ENCODE measurements around the gene LYZL6. TPM values are rescaled to one million over a fixed set of nuclear protein-coding genes. Genes with fewer than 3 reads are reported as not detected.

Gene LYZL6
- total and polyA plus RNA-seq, 2 of the 8 experiments (the other 6 are each of a cell fraction or from before 2014, with no cell fraction given) = not detected

DNA sequence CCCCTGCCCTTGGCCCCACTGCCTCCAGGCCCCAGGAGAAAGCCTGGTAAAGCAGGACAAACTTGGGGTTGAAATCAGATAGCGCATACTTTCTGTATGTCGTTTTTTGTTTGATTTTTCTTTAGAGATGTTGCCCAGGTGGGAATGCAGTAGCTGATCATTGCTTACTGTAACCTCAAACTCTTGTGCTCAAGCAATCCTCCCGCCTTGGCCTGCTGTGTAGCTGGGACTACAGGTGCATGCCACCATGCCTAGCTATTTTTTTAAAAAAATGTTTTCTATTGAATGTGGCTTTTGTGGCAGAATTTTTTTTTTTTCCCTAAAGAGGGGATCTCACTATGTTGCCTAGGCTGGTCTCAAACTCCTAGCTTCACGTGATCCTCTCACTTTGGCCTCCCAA, 52.2 kb downstream of the LYZL6 start (continued):
- TF ChIP-seq FOSL1 (IDR thresholded peaks at IDR 0.05; ENCODE audit: insufficient read depth, low read depth, low read length) = no peak
